Loucy (cell line): ENCODE data around the gene RASAL1.

Source experiments
- H2AFZ ChIP-seq: fragments of 200-600 bp; sonication (generic); 2 replicates; pipeline ENCODE4 v1.6.0; 2016; ENCODE audit warnings: antibody characterized with exemption, mild to moderate bottlenecking, low read length, moderate library complexity
- H3F3A ChIP-seq: fragments of 200-600 bp; 2 replicates; pipeline ENCODE4 v1.6.0; 2016; ENCODE audit warnings: antibody characterized with exemption, low read depth, mild to moderate bottlenecking
- H3K27me3 ChIP-seq: fragments of 200-600 bp; sonication (generic); 2 replicates; pipeline ENCODE4 v1.6.1; 2014; ENCODE audit warnings: low read length, mild to moderate bottlenecking; ENCODE audit not compliant: insufficient read depth, poor library complexity, severe bottlenecking
- H3K36me3 ChIP-seq: fragments of 200-600 bp; sonication (generic); 2 replicates; pipeline ENCODE4 v1.6.1; 2016; ENCODE audit warnings: low read length; ENCODE audit not compliant: insufficient read depth
- H3K4me1 ChIP-seq: fragments of 200-600 bp; sonication (generic); 2 replicates; pipeline ENCODE4 v1.5.1; 2014; ENCODE audit warnings: low read length, mild to moderate bottlenecking; ENCODE audit not compliant: insufficient read depth, poor library complexity, severe bottlenecking
- H3K4me2 ChIP-seq: fragments of 200-600 bp; sonication (generic); 2 replicates; pipeline ENCODE4 v1.6.0; 2014; ENCODE audit warnings: antibody characterized with exemption, low read length, low read depth, mild to moderate bottlenecking; ENCODE audit not compliant: poor library complexity, severe bottlenecking
- H3K4me3 ChIP-seq: fragments of 200-600 bp; sonication (generic); 2 replicates; pipeline ENCODE4 v1.5.1; 2014; ENCODE audit warnings: low read length, mild to moderate bottlenecking, mixed read lengths; ENCODE audit not compliant: poor library complexity, severe bottlenecking
- H3K79me2 ChIP-seq: fragments of 200-600 bp; sonication (generic); 2 replicates; pipeline ENCODE4 v1.6.1; 2014; ENCODE audit warnings: low read length; ENCODE audit not compliant: insufficient read depth
- H3K9ac ChIP-seq: fragments of 200-600 bp; sonication (generic); 2 replicates; pipeline ENCODE4 v1.6.0; 2014; ENCODE audit warnings: mild to moderate bottlenecking, low read depth, low read length, moderate library complexity; ENCODE audit not compliant: poor library complexity, severe bottlenecking
- H3K9me2 ChIP-seq: fragments of 200-600 bp; sonication (generic); replicated peaks from 2 replicates; pipeline ENCODE4 v1.6.1; 2016; ENCODE audit warnings: low read depth, low read length, mixed read lengths
- H3K9me3 ChIP-seq: fragments of 200-600 bp; sonication (generic); 2 replicates; pipeline ENCODE4 v1.6.1; 2014; ENCODE audit warnings: mild to moderate bottlenecking, antibody characterized with exemption, low read length, low read depth; ENCODE audit not compliant: insufficient read depth
- H4K20me1 ChIP-seq: fragments of 200-600 bp; sonication (generic); 2 replicates; pipeline ENCODE4 v1.6.0; 2014; ENCODE audit warnings: antibody characterized with exemption, low read length, mild to moderate bottlenecking; ENCODE audit not compliant: insufficient read depth, poor library complexity, severe bottlenecking
- CTCF ChIP-seq: fragments of 200-600 bp; sonication (generic); conservative IDR thresholded peaks from 2 replicates; pipeline ENCODE4 v1.5.1; 2014; ENCODE audit warnings: mild to moderate bottlenecking, antibody characterized with exemption, low read length
- EZH2phosphoT487 ChIP-seq: fragments of 200-600 bp; IDR thresholded peaks from 2 replicates; pipeline ENCODE4 v1.6.1; 2018; ENCODE audit warnings: antibody characterized with exemption, mild to moderate bottlenecking, moderate library complexity, borderline replicate concordance

RASAL1 gene

GRCh38 chr12:113064395-113065125 is 71.0 kb downstream of the RASAL1 start:
- no peak overlapping the region for H3K9ac ChIP-seq

GRCh38 chr12:113063396-113064350 is 71.9 kb downstream of the RASAL1 start:
- no peaks in the 10 kb centered on the region for H3F3A ChIP-seq
- H3K4me2 ChIP-seq = no peak overlapping the region
- no peaks in the 10 kb centered on the region for H4K20me1 ChIP-seq
- H3K9me3 ChIP-seq = no peaks in the 10 kb centered on the region
- TF ChIP-seq EZH2phosphoT487 = no peak
- TF ChIP-seq CTCF = no peak
- no peak overlapping the region for H3K4me3 ChIP-seq
- H3K79me2 ChIP-seq = no peaks in the 10 kb centered on the region
- H3K9me2 ChIP-seq = no peaks in the 10 kb centered on the region
- no peak overlapping the region for H3K9ac ChIP-seq
- no peaks in the 10 kb centered on the region for H3K27me3 ChIP-seq
- no peak overlapping the region for H2AFZ ChIP-seq
- H3K4me1 ChIP-seq = no peaks in the 10 kb centered on the region
- H3K36me3 ChIP-seq = no peaks in the 10 kb centered on the region

More at GRCh38 chr12:113064395-113065125, 71.0 kb downstream of the RASAL1 start:
- Histone ChIP-seq H2AFZ (no peak overlapping the region), H3F3A (no peaks in the 10 kb centered on the region), H3K4me2 (no peak overlapping the region), H4K20me1 (no peaks in the 10 kb centered on the region), H3K27me3 (no peaks in the 10 kb centered on the region), H3K9me3 (no peaks in the 10 kb centered on the region), H3K4me3 (no peak overlapping the region), H3K4me1 (peaks cover 5% of the 10 kb centered on the region), H3K9me2 (no peaks in the 10 kb centered on the region), H3K36me3 (no peaks in the 10 kb centered on the region), H3K79me2 (no peaks in the 10 kb centered on the region)
- no peak for TF ChIP-seq CTCF
- no peak for TF ChIP-seq EZH2phosphoT487

- no peak overlapping the region for H2AFZ ChIP-seq
- no peaks in the 10 kb centered on the region for H4K20me1 ChIP-seq
- H3K4me1 ChIP-seq = no peaks in the 10 kb centered on the region
- H3K9ac ChIP-seq = no peak overlapping the region
- no peaks in the 10 kb centered on the region for H3K36me3 ChIP-seq
- H3K27me3 ChIP-seq = no peaks in the 10 kb centered on the region
- no peak overlapping the region for H3K4me3 ChIP-seq
- H3K9me3 ChIP-seq = no peaks in the 10 kb centered on the region
- no peaks in the 10 kb centered on the region for H3K79me2 ChIP-seq
- no peak overlapping the region for H3K4me2 ChIP-seq
- no peaks in the 10 kb centered on the region for H3F3A ChIP-seq
- no peaks in the 10 kb centered on the region for H3K9me2 ChIP-seq
- TF ChIP-seq EZH2phosphoT487 (no peak), CTCF (no peak)
Observed at GRCh38 chr12:113062502-113063395, 72.8 kb downstream of the RASAL1 start.
